Kidney (tissue), 14 donors: ENCODE measurements around the gene CABLES2. TPM values are rescaled to one million over a fixed set of nuclear protein-coding genes. Genes with fewer than 3 reads are reported as not detected.

ENCODE experiments used
- DNase-seq, 5 donors: peaks; one replicate each; pipeline ENCODE4 v3.0.0-alpha.2; 2013 to 2020
- FAIRE-seq: peaks from 2 replicates; lab custom pipeline; 2012; peaks lifted over from hg19 to GRCh38; lab: Jason Lieb, UNC
- H3K27ac ChIP-seq, 2 donors: one replicate each; pipeline ENCODE4 v1.7.0; 2013; ENCODE audit warnings: low read depth in 2 of 2, low read length in 2 of 2, inconsistent platforms in 1 of 2
- H3K27me3 ChIP-seq: one replicate; pipeline ENCODE4 v1.7.1; 2013; ENCODE audit warnings: low read length, inconsistent platforms; ENCODE audit not compliant: control insufficient read depth, insufficient read depth
- H3K36me3 ChIP-seq, 3 donors: one replicate each; pipeline versions ENCODE4 v1.7.0 to v1.7.1; 2013; ENCODE audit warnings: low read length in 3 of 3, control low read depth in 1 of 3, inconsistent platforms in 1 of 3; ENCODE audit not compliant: insufficient read depth in 3 of 3, control insufficient read depth in 2 of 3
- H3K4me1 ChIP-seq, 3 donors: one replicate each; pipeline versions ENCODE4 v1.7.0 to v1.7.1; 2013; ENCODE audit warnings: low read length in 3 of 3, inconsistent platforms in 1 of 3, low read depth in 1 of 3; ENCODE audit not compliant: control insufficient read depth in 2 of 3, insufficient read depth in 2 of 3
- H3K4me3 ChIP-seq, 3 donors: one replicate each; pipeline versions ENCODE4 v1.7.0 to v1.8.1; 2013; ENCODE audit warnings: low read length in 3 of 3, control low read depth in 1 of 3, inconsistent platforms in 1 of 3
- H3K9ac ChIP-seq, 3 donors: one replicate each; pipeline versions ENCODE4 v1.7.0 to v1.7.1; 2013; ENCODE audit warnings: low read length in 3 of 3, control low read depth in 1 of 3, inconsistent platforms in 1 of 3
- H3K9me3 ChIP-seq, 3 donors: one replicate each; pipeline versions ENCODE4 v1.7.0 to v1.7.1; 2013; ENCODE audit warnings: low read length in 3 of 3, control low read depth in 1 of 3, inconsistent platforms in 1 of 3; ENCODE audit not compliant: control insufficient read depth in 2 of 3, insufficient read depth in 1 of 3
- CTCF ChIP-seq: IDR thresholded peaks from 3 replicates; pipeline ENCODE4 v1.5.1; 2012; ENCODE audit warnings: mild to moderate bottlenecking, moderate library complexity, borderline replicate concordance; ENCODE audit not compliant: insufficient read depth; ENCODE audit errors: extremely low read depth
- intact Hi-C: fragments of 100-400 bp; cut with DNase I; formaldehyde crosslinking; loops from one replicate; pipeline ENCODE4 v1.11.1; 2022
- polyA plus RNA-seq: library from polyadenylated mRNA; stranded (reverse); fragments of 350-450 nt; fragmentation: Illumina TruSeq; extraction: RNeasy Lipid Tissue Mini Kit (QIAGEN cat#74804); gene quantifications from one replicate; pipeline ENCODE4 v1.2.3, GENCODE V29; 2014; ENCODE audit warnings: low read depth, low replicate concordance; ENCODE audit not compliant: insufficient read depth
- total RNA-seq: library from RNA; stranded (reverse); fragmentation: NEBNext Ultra II Directional; extraction: Animal tissue kit (Norgen Biotek cat#: 25700); gene quantifications from one replicate; pipeline ENCODE4 v1.2.1, GENCODE V29; 2021
- donor health status: control.
- donor health status: control.
- donor health status: control.
- donor health status: control.
- donor health status: control.
- donor health status: DM: yes; HTN: yes; CAD: no.
- donor health status: Normal renal cell carcinoma (clear cell type).

CABLES2 gene
- total and polyA plus RNA-seq, 2 donors from 2014 or later: 2.0 to 4.5 TPM

GRCh38 chr20:62412194-62413024 is 5.3 kb upstream of the CABLES2 start:
- no peaks in the 10 kb centered on the region for H3K27me3 ChIP-seq
- peak in 1 of 5 donors; percentile 19 for DNase-seq
- no peak overlapping the region for H3K9ac ChIP-seq
- no peaks in the 10 kb centered on the region for H3K9me3 ChIP-seq
- FAIRE-seq: no peak
- no peak overlapping the region for H3K27ac ChIP-seq
- peaks cover 0 to 13% (median 7%) of the 10 kb centered on the region in 3 donors for H3K4me1 ChIP-seq
- intact Hi-C loops: no loop called here
- TF ChIP-seq CTCF: no peak
- H3K4me3 ChIP-seq: no peak overlapping the region
- H3K36me3 ChIP-seq: no peaks in the 10 kb centered on the region

- no peak for TF ChIP-seq CTCF
- no peak overlapping the region for H3K4me3 ChIP-seq
- intact Hi-C loops: no loop called here
- no peak overlapping the region for H3K9ac ChIP-seq
- FAIRE-seq (no peak), DNase-seq (no peak)
- H3K36me3 ChIP-seq: no peaks in the 10 kb centered on the region
- H3K27me3 ChIP-seq: no peaks in the 10 kb centered on the region
- peaks cover 0 to 15% (median 7%) of the 10 kb centered on the region in 3 donors for H3K4me1 ChIP-seq
- no peaks in the 10 kb centered on the region for H3K9me3 ChIP-seq
- H3K27ac ChIP-seq: no peak overlapping the region
Observed at GRCh38 chr20:62411479-62412193, 4.6 kb upstream of the CABLES2 start.

- Histone ChIP-seq H3K4me1 (peaks cover 0 to 21% (median 13%) of the 10 kb centered on the region in 3 donors), H3K27me3 (no peaks in the 10 kb centered on the region), H3K36me3 (no peaks in the 10 kb centered on the region), H3K27ac (no peak overlapping the region), H3K4me3 (no peak overlapping the region), H3K9ac (no peak overlapping the region), H3K9me3 (no peaks in the 10 kb centered on the region)
- intact Hi-C loops: no loop called here
- no peak for TF ChIP-seq CTCF
- DNase-seq: no peak
- FAIRE-seq: no peak
Observed at GRCh38 chr20:62410746-62411478, 3.8 kb upstream of the CABLES2 start.
